SU-DHL-6 (cell line): ENCODE data around the gene ZNF530.

ENCODE experiments used
- H2AFZ ChIP-seq: fragments of 200-600 bp; sonication (generic); 2 replicates; pipeline ENCODE4 v1.6.1; 2014; ENCODE audit warnings: low read depth, mild to moderate bottlenecking, moderate library complexity, mixed read lengths, antibody characterized with exemption, low read length; ENCODE audit not compliant: severe bottlenecking
- H3F3A ChIP-seq: fragments of 200-600 bp; shearing (Covaris generic); 2 replicates; pipeline ENCODE4 v1.6.0; 2016; ENCODE audit warnings: antibody characterized with exemption, mild to moderate bottlenecking; ENCODE audit not compliant: insufficient read depth
- H3K27ac ChIP-seq: fragments of 200-600 bp; sonication (generic); 2 replicates; pipeline ENCODE4 v1.5.1; 2016; ENCODE audit warnings: low read depth, mild to moderate bottlenecking, low read length, moderate library complexity, mixed read lengths
- H3K27me3 ChIP-seq: fragments of 200-600 bp; sonication (generic), shearing (Covaris generic); 2 replicates; pipeline ENCODE4 v1.6.0; 2014; ENCODE audit warnings: mild to moderate bottlenecking, low read length
- H3K36me3 ChIP-seq: fragments of 200-600 bp; sonication (generic); 2 replicates; pipeline ENCODE4 v1.6.1; 2014; ENCODE audit warnings: mild to moderate bottlenecking, low read length, mixed read lengths
- H3K4me2 ChIP-seq: fragments of 300-600, 200-600 bp; shearing (Covaris generic), sonication (generic); 2 replicates; pipeline ENCODE4 v1.6.0; 2014; ENCODE audit warnings: low read length, low read depth, mild to moderate bottlenecking; ENCODE audit not compliant: poor library complexity, severe bottlenecking
- H3K4me3 ChIP-seq: fragments of 200-600 bp; sonication (generic); 2 replicates; pipeline ENCODE4 v1.5.1; 2014; ENCODE audit warnings: antibody characterized with exemption, low read length, mild to moderate bottlenecking, mixed read lengths; ENCODE audit not compliant: insufficient read depth, poor library complexity, severe bottlenecking
- H3K79me2 ChIP-seq: fragments of 200-600 bp; sonication (generic); 2 replicates; pipeline ENCODE4 v1.6.1; 2014; ENCODE audit warnings: mild to moderate bottlenecking, low read length, moderate library complexity; ENCODE audit not compliant: insufficient read depth
- H3K9ac ChIP-seq: fragments of 200-600 bp; sonication (generic); 2 replicates; pipeline ENCODE4 v1.7.0; 2014; ENCODE audit warnings: mild to moderate bottlenecking, low read length
- H3K9me2 ChIP-seq: fragments of 200-600 bp; sonication (generic); replicated peaks from 2 replicates; pipeline ENCODE4 v1.6.1; 2014; ENCODE audit warnings: low read length; ENCODE audit not compliant: insufficient read depth
- H3K9me3 ChIP-seq: fragments of 200-600 bp; sonication (generic); 2 replicates; pipeline ENCODE4 v1.6.1; 2014; ENCODE audit warnings: low read length, mixed read lengths; ENCODE audit not compliant: insufficient read depth
- H4K20me1 ChIP-seq: fragments of 200-600 bp; sonication (generic); 2 replicates; pipeline ENCODE4 v1.6.1; 2014; ENCODE audit warnings: low read depth, mild to moderate bottlenecking, antibody characterized with exemption, low read length, moderate library complexity, mixed read lengths
- EZH2phosphoT487 ChIP-seq: fragments of 200-600 bp; sonication (generic), shearing (Covaris generic); conservative IDR thresholded peaks from 2 replicates; pipeline ENCODE4 v1.6.1; 2018; ENCODE audit warnings: mild to moderate bottlenecking, antibody characterized with exemption, low read length, moderate library complexity, mixed read lengths
- TF ChIP-seq, protein P1 (sequence below): fragments of 200-600 bp; sonication (generic); IDR thresholded peaks from one replicate; pipeline ENCODE4 v1.5.1; 2017; ENCODE audit warnings: antibody characterized with exemption, mild to moderate bottlenecking, low read length, moderate library complexity; ENCODE audit not compliant: insufficient read depth, poor library complexity, severe bottlenecking

The ZNF530 gene

DNA sequence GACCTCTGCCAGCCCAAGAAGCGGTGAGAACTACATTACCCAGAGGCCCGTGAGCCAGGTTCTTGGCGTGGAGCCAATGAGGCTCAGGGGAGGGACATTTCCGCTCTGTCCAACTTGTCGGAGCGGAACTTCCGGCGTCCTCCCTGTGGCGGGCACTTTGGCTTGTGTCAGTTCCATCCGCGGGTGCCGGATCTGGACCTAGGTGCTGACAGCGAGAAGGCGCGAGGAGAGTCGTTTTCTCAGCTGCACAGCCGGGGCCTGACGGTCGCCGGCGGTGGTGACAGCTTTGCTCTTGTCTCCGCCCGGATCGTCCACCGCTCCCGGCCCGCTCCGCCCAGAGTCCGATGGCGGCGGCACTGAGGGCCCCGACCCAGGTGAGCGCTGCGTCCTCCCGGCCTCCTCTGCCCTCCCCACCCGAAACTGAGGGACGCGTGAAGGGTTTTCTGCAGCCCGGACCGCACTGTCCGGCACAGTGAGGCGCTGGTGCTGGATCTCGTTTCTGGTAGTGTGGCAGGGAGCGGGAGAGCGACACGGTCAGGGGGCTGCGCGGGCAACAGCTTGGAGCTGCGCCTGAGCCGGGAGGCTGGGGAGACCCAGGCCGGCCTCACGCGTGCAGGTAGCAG lies at the start of gene ZNF530:
Gene ZNF530 (plus strand): TSS at position 125 of the 623 bp plus-strand sequence. CDS start 4,461 bp downstream, outside the sequence.
- Histone ChIP-seq H2AFZ (peak within 1 kb of the TSS; percentile 84), H3K4me2 (peak within 1 kb of the TSS; percentile 57), H3K27ac (no peak within 1 kb of the TSS), H3K36me3 (peaks cover 3% of the 10 kb centered on the region; the same call in 1 of the 2 replicates), H3K79me2 (peaks cover 3% of the 10 kb centered on the region; the same call in 1 of the 2 replicates), H3F3A (no peaks in the 10 kb centered on the region), H3K9me2 (no peaks in the 10 kb centered on the region), H3K9me3 (peaks cover 13% of the 10 kb centered on the region; the same call in 1 of the 2 replicates), H3K27me3 (no peaks in the 10 kb centered on the region), H3K9ac (peak within 1 kb of the TSS; percentile 62), H4K20me1 (no peaks in the 10 kb centered on the region), H3K4me3 (peak within 1 kb of the TSS; percentile 56)
- TF ChIP-seq, protein P1, sequence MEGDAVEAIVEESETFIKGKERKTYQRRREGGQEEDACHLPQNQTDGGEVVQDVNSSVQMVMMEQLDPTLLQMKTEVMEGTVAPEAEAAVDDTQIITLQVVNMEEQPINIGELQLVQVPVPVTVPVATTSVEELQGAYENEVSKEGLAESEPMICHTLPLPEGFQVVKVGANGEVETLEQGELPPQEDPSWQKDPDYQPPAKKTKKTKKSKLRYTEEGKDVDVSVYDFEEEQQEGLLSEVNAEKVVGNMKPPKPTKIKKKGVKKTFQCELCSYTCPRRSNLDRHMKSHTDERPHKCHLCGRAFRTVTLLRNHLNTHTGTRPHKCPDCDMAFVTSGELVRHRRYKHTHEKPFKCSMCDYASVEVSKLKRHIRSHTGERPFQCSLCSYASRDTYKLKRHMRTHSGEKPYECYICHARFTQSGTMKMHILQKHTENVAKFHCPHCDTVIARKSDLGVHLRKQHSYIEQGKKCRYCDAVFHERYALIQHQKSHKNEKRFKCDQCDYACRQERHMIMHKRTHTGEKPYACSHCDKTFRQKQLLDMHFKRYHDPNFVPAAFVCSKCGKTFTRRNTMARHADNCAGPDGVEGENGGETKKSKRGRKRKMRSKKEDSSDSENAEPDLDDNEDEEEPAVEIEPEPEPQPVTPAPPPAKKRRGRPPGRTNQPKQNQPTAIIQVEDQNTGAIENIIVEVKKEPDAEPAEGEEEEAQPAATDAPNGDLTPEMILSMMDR = no peak
- no peak for TF ChIP-seq EZH2phosphoT487

DNA sequence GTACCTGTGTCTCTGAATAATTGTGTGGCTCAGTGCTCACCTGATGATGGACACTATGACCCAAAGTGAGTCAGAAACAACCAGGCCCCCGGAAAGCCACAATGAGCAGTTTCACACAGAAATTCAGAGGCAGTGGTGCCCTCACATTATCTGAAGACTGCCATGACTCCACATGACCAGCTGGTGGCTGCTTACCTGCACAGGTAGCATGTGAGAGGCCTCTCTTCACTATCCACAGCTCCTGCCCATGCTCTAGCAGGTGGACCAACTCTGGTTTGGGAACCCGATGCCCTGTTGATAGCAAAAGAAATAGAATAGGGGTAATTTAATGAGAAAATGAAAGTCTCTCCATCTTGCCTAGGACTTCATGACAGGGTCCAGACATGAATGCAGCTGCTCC lies 47.3 kb upstream of the ZNF530 start:
- TF ChIP-seq EZH2phosphoT487 = no peak
- TF ChIP-seq, protein P1 = no peak
- Histone ChIP-seq H4K20me1 (no peaks in the 10 kb centered on the region), H3K4me2 (no peak overlapping the region), H3K27ac (no peak overlapping the region), H3K36me3 (peaks cover 23% of the 10 kb centered on the region), H3K27me3 (no peaks in the 10 kb centered on the region), H3K9me2 (no peaks in the 10 kb centered on the region), H3K79me2 (no peaks in the 10 kb centered on the region), H3K4me3 (no peak overlapping the region), H3K9ac (no peak overlapping the region), H3F3A (no peaks in the 10 kb centered on the region), H2AFZ (no peak overlapping the region), H3K9me3 (peaks cover 8% of the 10 kb centered on the region; the same call in 1 of the 2 replicates)

DNA sequence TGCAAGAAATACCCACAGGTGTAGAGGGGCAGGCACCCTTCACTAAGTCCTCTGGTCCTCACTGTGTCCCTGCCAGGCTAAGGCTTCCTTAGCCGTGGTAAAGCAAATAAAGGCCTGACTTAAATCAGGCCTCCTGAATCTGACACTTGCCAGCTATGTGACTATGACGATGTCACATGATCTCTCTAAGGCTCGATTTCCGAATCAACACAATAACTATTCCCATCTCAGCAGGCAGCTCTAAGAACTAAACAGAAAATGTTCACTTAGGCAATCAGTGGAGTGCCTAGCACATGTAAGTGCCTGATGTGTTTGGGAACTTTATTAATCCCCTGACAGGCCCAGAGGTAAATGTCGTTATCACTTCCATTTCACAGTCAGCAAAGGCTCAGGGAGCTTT lies 42.0 kb upstream of the ZNF530 start:
- Histone ChIP-seq H3K27me3 (no peaks in the 10 kb centered on the region), H3K79me2 (peaks cover 6% of the 10 kb centered on the region; the same call in 1 of the 2 replicates), H3K9ac (no peak overlapping the region), H2AFZ (no peak overlapping the region), H3K4me3 (no peak overlapping the region), H3K9me2 (no peaks in the 10 kb centered on the region), H3K36me3 (peaks cover 5% of the 10 kb centered on the region; the same call in 1 of the 2 replicates), H4K20me1 (no peaks in the 10 kb centered on the region), H3K27ac (no peak overlapping the region), H3K4me2 (no peak overlapping the region), H3F3A (no peaks in the 10 kb centered on the region), H3K9me3 (peaks cover 18% of the 10 kb centered on the region; the same call in 1 of the 2 replicates)
- no peak for TF ChIP-seq EZH2phosphoT487
- TF ChIP-seq, protein P1 = no peak
